OCI-LY1 (cell line): Measurements from ENCODE around the gene ARHGEF19.

ENCODE experiments used
- CTCF ChIP-seq: fragments of 200-600 bp; sonication (generic), shearing (Covaris generic); IDR thresholded peaks from 2 replicates; pipeline ENCODE4 v1.5.1; 2017; ENCODE audit warnings: mild to moderate bottlenecking, antibody characterized with exemption, low read length, moderate library complexity, mixed read lengths
- EZH2 ChIP-seq: fragments of 200-600 bp; sonication (generic), shearing (Covaris generic); IDR thresholded peaks from 2 replicates; pipeline ENCODE4 v1.8.0; 2017; ENCODE audit warnings: borderline replicate concordance, mixed run types, mild to moderate bottlenecking, antibody characterized with exemption, low read length, moderate library complexity, mixed read lengths

GRCh38 chr1:16241221-16241708 is 28.8 kb upstream of the ARHGEF19 start:
- TF ChIP-seq CTCF (no peak), EZH2 (no peak)
